Body of pancreas (tissue), 4 donors: ENCODE data around the gene GPR3.

Experiments
- POLR2A ChIP-seq, 3 donors: fragments of 450-650 bp; IDR thresholded peaks; one replicate each; pipeline ENCODE4 v1.6.1; 2016; ENCODE audit warnings: antibody characterized with exemption in 3 of 3, mild to moderate bottlenecking in 2 of 3
- TF ChIP-seq, protein P1 (sequence below), 7 experiments: fragments of 450-650 bp in 4 of 7; fragments of 200-600 bp in 3 of 7; sonication (generic) in 3 of 7; IDR thresholded peaks; one replicate each; pipeline ENCODE4 v1.5.1; 2016 to 2019; ENCODE audit warnings: antibody characterized with exemption in 7 of 7

DNA sequence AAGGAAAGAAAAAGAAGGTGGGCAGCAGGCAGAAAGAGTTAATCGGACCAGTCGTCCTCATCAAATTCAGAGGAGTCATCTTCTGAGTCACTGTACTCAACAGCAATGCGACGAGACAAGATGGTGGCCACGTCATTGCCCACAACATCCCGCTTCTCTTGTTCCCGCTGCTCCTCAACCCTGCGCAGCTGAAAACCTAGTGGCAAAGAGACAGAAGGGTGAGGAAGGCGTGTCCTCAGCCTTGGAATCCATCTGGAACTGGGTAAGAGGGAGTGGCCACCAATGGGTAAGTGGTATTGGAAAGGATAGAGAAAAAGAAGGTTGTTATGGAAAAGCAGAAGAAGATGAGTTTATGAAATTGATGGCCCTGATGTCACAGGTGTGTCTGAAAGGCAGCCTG is 15.7 kb downstream of the GPR3 start:
- TF ChIP-seq, protein P1, sequence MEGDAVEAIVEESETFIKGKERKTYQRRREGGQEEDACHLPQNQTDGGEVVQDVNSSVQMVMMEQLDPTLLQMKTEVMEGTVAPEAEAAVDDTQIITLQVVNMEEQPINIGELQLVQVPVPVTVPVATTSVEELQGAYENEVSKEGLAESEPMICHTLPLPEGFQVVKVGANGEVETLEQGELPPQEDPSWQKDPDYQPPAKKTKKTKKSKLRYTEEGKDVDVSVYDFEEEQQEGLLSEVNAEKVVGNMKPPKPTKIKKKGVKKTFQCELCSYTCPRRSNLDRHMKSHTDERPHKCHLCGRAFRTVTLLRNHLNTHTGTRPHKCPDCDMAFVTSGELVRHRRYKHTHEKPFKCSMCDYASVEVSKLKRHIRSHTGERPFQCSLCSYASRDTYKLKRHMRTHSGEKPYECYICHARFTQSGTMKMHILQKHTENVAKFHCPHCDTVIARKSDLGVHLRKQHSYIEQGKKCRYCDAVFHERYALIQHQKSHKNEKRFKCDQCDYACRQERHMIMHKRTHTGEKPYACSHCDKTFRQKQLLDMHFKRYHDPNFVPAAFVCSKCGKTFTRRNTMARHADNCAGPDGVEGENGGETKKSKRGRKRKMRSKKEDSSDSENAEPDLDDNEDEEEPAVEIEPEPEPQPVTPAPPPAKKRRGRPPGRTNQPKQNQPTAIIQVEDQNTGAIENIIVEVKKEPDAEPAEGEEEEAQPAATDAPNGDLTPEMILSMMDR (IDR thresholded peaks at IDR 0.05), result no peak
- TF ChIP-seq POLR2A (IDR thresholded peaks at IDR 0.05), result no peak
